Activated CD8-positive, alpha-beta T cell treated with anti-CD3 and anti-CD28 coated beads for 36 hours (primary cell): ENCODE data around the gene RAB15. TPM values are rescaled to one million over a fixed set of nuclear protein-coding genes. Genes with fewer than 3 reads are reported as not detected.
A peak's percentile ranks its signal among the peaks of the same experiment; 100 is the strongest.

Experiments used
- ATAC-seq: fragments of 200-7000 bp; cut with Tn5 transposase; one replicate; pipeline ENCODE4 v1.10.0; 2021; ENCODE audit warnings: mild to moderate bottlenecking, moderate library complexity
- CTCF ChIA-PET: fragments of 350-600 bp; sonication (Branson Sonifier 250); formaldehyde crosslinking; loops from one replicate; lab custom pipeline; 2021; ENCODE audit warnings: antibody characterized with exemption; lab: Charles Lee
- POLR2A ChIA-PET: fragments of 350-600 bp; sonication (Branson Sonifier 250); formaldehyde crosslinking; loops from one replicate; lab custom pipeline; 2021; ENCODE audit warnings: antibody characterized with exemption; lab: Charles Lee
- DNase-seq: peaks from one replicate; pipeline ENCODE4 v3.0.0-alpha.2; 2020
- H3K27ac Mint-ChIP-seq: one replicate; pipeline ENCODE4 v1.8.0; 2021; ENCODE audit warnings: mild to moderate bottlenecking, mixed read lengths
- H3K27me3 Mint-ChIP-seq: one replicate; pipeline ENCODE4 v1.8.0; 2021; ENCODE audit warnings: mixed read lengths
- H3K36me3 Mint-ChIP-seq: one replicate; pipeline ENCODE4 v1.8.0; 2021; ENCODE audit warnings: low read depth, mixed read lengths
- H3K4me1 Mint-ChIP-seq: one replicate; pipeline ENCODE4 v1.8.0; 2021; ENCODE audit warnings: low read depth, mixed read lengths
- H3K4me3 Mint-ChIP-seq: one replicate; pipeline ENCODE4 v1.8.0; 2021; ENCODE audit warnings: mild to moderate bottlenecking, moderate library complexity, mixed read lengths
- H3K9me3 Mint-ChIP-seq: one replicate; pipeline ENCODE4 v1.8.0; 2021; ENCODE audit warnings: mixed read lengths
- CTCF ChIP-seq: fragments of 200-600 bp; IDR thresholded peaks from one replicate; pipeline ENCODE4 v1.8.0; 2022; ENCODE audit warnings: antibody characterized with exemption, mild to moderate bottlenecking
- intact Hi-C: fragments of 100-400 bp; cut with micrococcal nuclease; formaldehyde crosslinking; loops from one replicate; pipeline ENCODE4 v1.10.0; 2022
- total RNA-seq, 2 experiments: library from RNA; stranded (reverse); gene quantifications; one replicate each; pipeline ENCODE4 v1.2.3, GENCODE V29; 2021

RAB15 gene
- total RNA-seq, 2 experiments from 2014 or later, result 2.1 to 2.3 TPM

GRCh38 chr14:64928239-64929013 is 43.7 kb downstream of the RAB15 start:
- ATAC-seq (peak; percentile 83), DNase-seq (no peak)
- Mint-ChIP-seq H3K36me3 (peaks cover 47% of the 10 kb centered on the region), H3K9me3 (no peaks in the 10 kb centered on the region), H3K4me3 (no peak overlapping the region), H3K27me3 (no peaks in the 10 kb centered on the region), H3K27ac (no peak overlapping the region), H3K4me1 (peaks cover 32% of the 10 kb centered on the region)
- ChIA-PET POLR2A (interaction anchor here (0.6 to 1.5 kb wide), 7 partner anchors 10 to 58 kb away, joined by 3 to 8 read pairs (median 3); partner anchors contain the start of genes CHURC1 and FNTB), CTCF (interaction anchor here (0.9 to 2.0 kb wide), 4 partner anchors 18 to 1031 kb away, joined by 3 to 6 read pairs (median 4); partner anchors contain the start of gene FNTB)
- no peak for TF ChIP-seq CTCF
- intact Hi-C loops, result no loop called here

- Mint-ChIP-seq H3K36me3 (peaks cover 38% of the 10 kb centered on the region), H3K27ac (peak overlapping the region; percentile 84), H3K9me3 (no peaks in the 10 kb centered on the region), H3K4me1 (peaks cover 36% of the 10 kb centered on the region), H3K27me3 (no peaks in the 10 kb centered on the region), H3K4me3 (no peak overlapping the region)
- ATAC-seq (no peak), DNase-seq (no peak)
- ChIA-PET POLR2A (interaction anchor here (1.0 to 1.5 kb wide), 6 partner anchors 11 to 60 kb away, joined by 3 to 6 read pairs (median 3); partner anchors contain the start of genes CHURC1 and FNTB), CTCF (interaction anchor here (0.9 to 2.0 kb wide), 7 partner anchors 9 to 1033 kb away, joined by 3 to 12 read pairs (median 3); partner anchors contain the start of gene FNTB)
- TF ChIP-seq CTCF, result no peak
- intact Hi-C loops, result no loop called here
These were observed 45.1 kb downstream of the RAB15 start for GRCh38 chr14:64927031-64927430.

- peak overlapping the region; percentile 84 for H3K27ac Mint-ChIP-seq
- ATAC-seq, result no peak
- POLR2A ChIA-PET, result interaction anchor here (0.6 to 1.5 kb wide), 3 partner anchors 13 to 158 kb away, joined by 3 read pairs; no protein-coding TSS in a partner anchor
- H3K36me3 Mint-ChIP-seq, result peaks cover 37% of the 10 kb centered on the region
- DNase-seq, result no peak
- H3K27me3 Mint-ChIP-seq, result no peaks in the 10 kb centered on the region
- H3K4me1 Mint-ChIP-seq, result peaks cover 40% of the 10 kb centered on the region
- H3K4me3 Mint-ChIP-seq, result no peak overlapping the region
- H3K9me3 Mint-ChIP-seq, result peaks cover 2% of the 10 kb centered on the region
- intact Hi-C loops, result no loop called here
- CTCF ChIA-PET, result interaction anchor here (1.0 to 2.0 kb wide), 4 partner anchors 10 to 60 kb away, joined by 3 to 12 read pairs (median 3); partner anchors contain the start of gene FNTB
- no peak for TF ChIP-seq CTCF
These were observed 45.6 kb downstream of the RAB15 start for GRCh38 chr14:64926398-64926995.

GRCh38 chr14:64923015-64923414 is 49.1 kb downstream of the RAB15 start:
- DNase-seq (no peak), ATAC-seq (no peak)
- Mint-ChIP-seq H3K9me3 (peaks cover 2% of the 10 kb centered on the region), H3K27ac (no peak overlapping the region), H3K27me3 (no peaks in the 10 kb centered on the region), H3K4me1 (peaks cover 58% of the 10 kb centered on the region), H3K4me3 (no peak overlapping the region), H3K36me3 (peaks cover 44% of the 10 kb centered on the region)
- ChIA-PET CTCF (interaction anchor here (2.8 kb wide), 1 partner anchor 13 kb away, joined by 9 read pairs; no protein-coding TSS in a partner anchor), POLR2A (no interaction called here)
- intact Hi-C loops, result no loop called here
- no peak for TF ChIP-seq CTCF
